Mucosa of descending colon (tissue), 3 donors: ENCODE results near the gene POLR2J2. TPM values are rescaled to one million over a fixed set of nuclear protein-coding genes. Genes with fewer than 3 reads are reported as not detected.
"Not testable (repeated sequence)": the region's sequence is repeated elsewhere in the genome, so short reads cannot be mapped to it uniquely, and the experiment has no call there.

Experiments used
- ATAC-seq: fragments of 200-7000 bp; cut with Tn5 transposase; one replicate; pipeline ENCODE4 v1.9.1; 2020; ENCODE audit warnings: mild to moderate bottlenecking, moderate library complexity
- DNase-seq, 3 donors: peaks; one replicate each; pipeline ENCODE4 v3.0.0-alpha.2; 2020
- H3K36me3 ChIP-seq: fragments of 200-600 bp; one replicate; pipeline ENCODE4 v1.8.0; 2021; ENCODE audit warnings: low read depth, mild to moderate bottlenecking
- H3K4me1 ChIP-seq: fragments of 200-600 bp; one replicate; pipeline ENCODE4 v1.8.0; 2021; ENCODE audit warnings: low read depth, mild to moderate bottlenecking
- H3K4me3 ChIP-seq: fragments of 200-600 bp; one replicate; pipeline ENCODE4 v1.8.0; 2021; ENCODE audit warnings: mild to moderate bottlenecking
- H3K9me3 ChIP-seq: fragments of 200-600 bp; one replicate; pipeline ENCODE4 v1.8.0; 2021; ENCODE audit warnings: mild to moderate bottlenecking
- intact Hi-C, 2 donors: fragments of 100-400 bp; cut with DNase I in 1 of 2; cut with micrococcal nuclease in 1 of 2; formaldehyde crosslinking; loops; one replicate each; pipeline versions ENCODE4 v1.11.0 to v1.11.1; 2022; cut with DNase I, micrococcal nuclease
- total RNA-seq, 3 donors: library from RNA; stranded (reverse); fragmentation: NEBNext Ultra II Directional in 2 of 3; extraction: Animal tissue kit (Norgen Biotek cat#: 25700) in 2 of 3; gene quantifications; one replicate each; pipeline versions ENCODE4 v1.2.1 to v1.2.4, GENCODE V29; 2021 to 2023
- donor health status: DM: no; HTN: no; CAD: no; lungs with moderate emphysema.
- donor health status: DM: no; HTN: no; CAD: no.
- donor health status: DM: no; HTN: yes; CAD: no.

Gene POLR2J2
- total RNA-seq, 3 donors from 2014 or later, result 6.5 to 14.7 (median 8.8) TPM

DNA sequence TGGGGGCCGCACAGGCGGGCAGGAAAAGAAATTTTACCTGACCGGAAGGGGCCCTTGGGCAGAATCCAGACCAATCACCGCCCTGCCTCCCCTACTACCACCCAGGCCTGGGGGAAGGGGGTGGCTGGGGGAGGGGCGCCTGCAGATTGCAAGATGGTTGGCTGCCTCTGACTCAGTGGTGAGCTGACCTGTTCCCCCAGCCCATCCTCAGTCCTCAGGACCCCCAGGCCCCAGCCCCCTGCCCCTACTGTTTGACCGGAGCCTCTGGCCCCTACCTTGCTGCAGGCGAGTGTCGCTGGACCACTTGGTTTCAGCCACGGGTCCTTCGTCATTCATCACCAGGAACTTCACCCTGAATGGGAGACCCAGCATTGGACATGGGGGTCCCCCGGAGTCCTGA, 32.6 kb downstream of the POLR2J2 start:
- DNase-seq, result peak in 2 of 3 donors; percentile 27 to 36
- ATAC-seq, H3K36me3 ChIP-seq, H3K9me3 ChIP-seq, H3K4me1 ChIP-seq, intact Hi-C loops, H3K4me3 ChIP-seq: not testable (repeated sequence)

GRCh38 chr7:102636956-102637355, 34.5 kb downstream of the POLR2J2 start:
- intact Hi-C loops, ATAC-seq: not testable (repeated sequence)
- peak in 1 of 3 donors; percentile 19 for DNase-seq

DNA sequence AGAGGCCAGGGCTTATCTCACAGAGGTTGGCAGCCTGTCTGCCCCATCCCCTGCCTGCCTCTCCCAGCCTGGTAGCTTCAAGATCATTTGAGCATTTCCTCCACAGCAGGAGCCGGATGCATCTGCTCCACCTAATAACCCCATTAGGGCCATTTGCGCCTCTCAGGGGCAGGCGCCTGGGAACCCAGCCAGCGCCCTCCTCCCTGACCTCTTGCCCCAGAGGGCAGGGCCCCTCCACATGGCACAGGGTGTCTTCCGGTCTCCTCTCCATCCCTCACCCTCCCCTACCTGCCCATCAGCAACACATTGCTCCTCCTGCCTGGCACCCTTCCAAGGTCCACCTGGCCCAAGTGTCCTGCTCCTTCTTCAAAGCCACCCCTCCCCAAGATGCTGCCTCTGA, 36.1 kb downstream of the POLR2J2 start:
- H3K9me3 ChIP-seq, H3K4me1 ChIP-seq, DNase-seq, H3K36me3 ChIP-seq, intact Hi-C loops, H3K4me3 ChIP-seq: not testable (repeated sequence)
- peak; percentile 32 for ATAC-seq

More at GRCh38 chr7:102636956-102637355, 34.5 kb downstream of the POLR2J2 start:
- H3K9me3 ChIP-seq, H3K4me3 ChIP-seq, H3K36me3 ChIP-seq, H3K4me1 ChIP-seq: not testable (repeated sequence)

DNA sequence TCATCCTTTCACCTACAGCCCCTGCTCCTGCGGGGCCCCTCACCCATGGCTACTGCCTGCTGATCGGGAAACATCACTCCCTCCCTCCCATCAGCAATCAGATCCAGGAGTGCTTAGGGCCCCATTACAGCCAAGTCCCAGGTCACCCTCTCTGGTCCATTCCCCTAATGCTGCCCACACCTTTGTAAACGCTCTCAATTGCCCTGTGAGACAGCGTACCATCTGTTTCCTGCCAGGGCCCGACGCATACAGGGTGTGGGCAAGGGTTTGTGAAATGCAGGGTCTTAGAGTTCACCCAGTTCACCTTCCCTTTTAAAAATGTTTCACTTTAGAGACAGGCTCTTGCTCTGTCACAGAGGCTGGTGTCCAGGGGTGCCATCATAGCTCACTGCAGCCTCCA, 37.2 kb downstream of the POLR2J2 start:
- H3K36me3 ChIP-seq, H3K9me3 ChIP-seq, intact Hi-C loops, H3K4me3 ChIP-seq, H3K4me1 ChIP-seq: not testable (repeated sequence)
- ATAC-seq, result peak; percentile 55
- DNase-seq, result peak in 1 of 3 donors; percentile 12

DNA sequence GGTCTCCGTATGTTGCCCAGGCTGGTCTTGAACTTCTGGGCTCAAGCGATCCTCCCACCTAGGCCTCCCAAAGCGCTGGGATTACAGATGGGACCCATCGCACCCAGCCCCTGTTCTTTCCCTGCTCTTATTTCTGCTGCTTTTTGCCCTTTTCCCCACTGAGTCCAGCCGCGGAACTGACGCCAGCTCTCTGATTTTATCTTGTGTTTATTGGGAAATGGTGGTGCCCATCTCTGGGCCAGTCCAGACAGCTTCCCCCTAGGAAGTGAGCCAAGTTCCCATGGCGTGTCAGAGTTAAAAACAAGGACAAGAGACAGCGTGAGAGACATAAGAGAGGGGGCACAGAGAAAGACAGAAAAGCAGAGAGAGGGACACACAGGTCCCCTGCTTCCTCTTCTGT, 40.8 kb downstream of the POLR2J2 start:
- H3K4me1 ChIP-seq, H3K4me3 ChIP-seq, ATAC-seq, intact Hi-C loops, H3K9me3 ChIP-seq, H3K36me3 ChIP-seq: not testable (repeated sequence)
- DNase-seq, result peak in 1 of 3 donors; percentile 3

GRCh38 chr7:102627271-102627904, 44.1 kb downstream of the POLR2J2 start:
- intact Hi-C loops, DNase-seq, H3K4me1 ChIP-seq, ATAC-seq, H3K36me3 ChIP-seq, H3K4me3 ChIP-seq, H3K9me3 ChIP-seq: not testable (repeated sequence)

DNA sequence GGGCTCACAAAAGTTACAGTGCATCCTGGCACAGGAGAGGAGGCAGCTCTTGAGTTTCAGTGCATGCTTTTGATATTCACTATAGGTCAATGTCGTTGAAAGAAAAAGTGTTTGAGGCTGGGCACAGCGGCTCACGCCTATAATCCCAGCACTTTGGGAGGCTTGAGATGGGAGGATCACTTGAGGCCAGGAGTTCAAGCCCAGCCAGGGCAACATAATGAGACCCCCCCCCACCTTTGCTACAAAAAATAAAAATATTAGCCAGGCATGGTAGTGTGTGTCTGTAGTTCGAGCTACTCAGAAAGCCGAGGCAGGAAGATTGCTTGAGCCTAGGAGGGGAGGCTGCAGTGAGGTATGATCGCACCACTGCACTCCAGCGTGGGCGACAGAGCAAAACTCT, 53.3 kb downstream of the POLR2J2 start:
- H3K36me3 ChIP-seq, H3K4me1 ChIP-seq, intact Hi-C loops, H3K4me3 ChIP-seq, H3K9me3 ChIP-seq, ATAC-seq: not testable (repeated sequence)
- DNase-seq, result peak in 1 of 3 donors; percentile 14

GRCh38 chr7:102616507-102617125, 54.8 kb downstream of the POLR2J2 start, which contains the start of gene RASA4:
Gene RASA4 (minus strand): TSS chr7:102616756. CDS start chr7:102616689, 67 bp downstream.
- H3K36me3 ChIP-seq, H3K4me3 ChIP-seq, intact Hi-C loops, H3K4me1 ChIP-seq, H3K9me3 ChIP-seq: not testable (repeated sequence)
- ATAC-seq (peak; percentile 97), DNase-seq (peak; percentile 16 to 75 (median 71))

Other genes with a start within 250 kb of the POLR2J2 start
- gene ORAI2, start 238.1 kb downstream of the POLR2J2 start, total RNA-seq, result 1 to 10 TPM; 2.8 to 9.8 (median 7.5) TPM
- 10 to 100 TPM in 1 of 3 donors, 1 to 10 TPM in 2; 8.4 to 11.1 (median 10.0) TPM for gene ALKBH4, start 206.8 kb downstream of the POLR2J2 start, total RNA-seq
- 10 to 100 TPM; 12.7 to 17.6 (median 13.3) TPM for gene LRWD1, start 206.7 kb downstream of the POLR2J2 start, total RNA-seq
- 10 to 100 TPM; 44.0 to 59.3 (median 45.6) TPM for gene POLR2J, start 192.7 kb downstream of the POLR2J2 start, total RNA-seq
- gene RASA4B, start 153.9 kb downstream of the POLR2J2 start, total RNA-seq, result 10 to 100 TPM in 2 of 3 donors, 1 to 10 TPM in 1; 8.0 to 30.8 (median 12.2) TPM
- gene UPK3BL2, start 128.0 kb downstream of the POLR2J2 start, total RNA-seq, result 10 to 100 TPM in 2 of 3 donors, 1 to 10 TPM in 1; 9.7 to 23.9 (median 18.7) TPM
- gene SPDYE2, start 120.4 kb downstream of the POLR2J2 start, total RNA-seq, result not detected
- gene POLR2J3, start 99.1 kb downstream of the POLR2J2 start, total RNA-seq, result 10 to 100 TPM; 23.7 to 43.7 (median 27.5) TPM
- gene RASA4, start 54.9 kb downstream of the POLR2J2 start, total RNA-seq, result 10 to 100 TPM; 18.3 to 68.4 (median 21.5) TPM
- gene UPK3BL1, start 28.9 kb downstream of the POLR2J2 start, total RNA-seq, result 10 to 100 TPM; 10.7 to 23.1 (median 12.3) TPM
- gene SPDYE2B, start 21.3 kb downstream of the POLR2J2 start, total RNA-seq, result not detected
- gene FAM185A, start 77.3 kb upstream of the POLR2J2 start, total RNA-seq, result 10 to 100 TPM in 2 of 3 donors, 1 to 10 TPM in 1; 8.7 to 12.2 (median 10.4) TPM
- gene LRRC17, start 241.3 kb upstream of the POLR2J2 start, total RNA-seq, result 1 to 10 TPM; 1.3 to 1.9 (median 1.3) TPM